Gastrocnemius medialis (tissue), 4 donors: ENCODE data around the gene SCLY. TPM values are rescaled to one million over a fixed set of nuclear protein-coding genes. Genes with fewer than 3 reads are reported as not detected.

Experiments
- ATAC-seq, 2 donors: fragments of 150-250 bp; one replicate each; pipeline ENCODE4 v1.9.1; 2016
- DNase-seq, 2 donors: peaks; one replicate each; pipeline ENCODE4 v3.0.0-alpha.2; 2019
- H3K27ac ChIP-seq, 4 donors: fragments of 200-600 bp; sonication (generic); 1 replicate in 1 of 4; 2 replicates in 3 of 4; pipeline ENCODE4 v1.5.1; 2016 to 2018; ENCODE audit warnings: mild to moderate bottlenecking in 2 of 4, moderate library complexity in 1 of 4
- H3K27me3 ChIP-seq, 3 donors: fragments of 200-600 bp; sonication (generic) in 2 of 3; 1 replicate in 1 of 3; 2 replicates in 2 of 3; pipeline versions ENCODE4 v1.5.1 to v1.6.0; 2016 to 2019; ENCODE audit warnings: mild to moderate bottlenecking in 1 of 3, moderate library complexity in 1 of 3
- H3K36me3 ChIP-seq, 2 donors: fragments of 200-600 bp; sonication (generic) in 1 of 2; one replicate each; pipeline ENCODE4 v1.5.1; 2017 to 2018
- H3K4me1 ChIP-seq, 2 donors: fragments of 200-600 bp; sonication (generic) in 1 of 2; one replicate each; pipeline ENCODE4 v1.5.1; 2016 to 2017; ENCODE audit warnings: mild to moderate bottlenecking in 2 of 2
- H3K4me3 ChIP-seq, 4 donors: fragments of 200-600 bp; sonication (generic) in 3 of 4; 1 replicate in 1 of 4; 2 replicates in 3 of 4; pipeline ENCODE4 v1.5.1; 2016 to 2019; ENCODE audit warnings: mild to moderate bottlenecking in 2 of 4
- H3K9me3 ChIP-seq, 3 donors: fragments of 200-600 bp; sonication (generic) in 2 of 3; 1 replicate in 1 of 3; 2 replicates in 2 of 3; pipeline ENCODE4 v1.5.1; 2016 to 2019
- CTCF ChIP-seq, 5 experiments: fragments of 450-650 bp in 3 of 5; fragments of 200-600 bp in 2 of 5; sonication (generic) in 2 of 5; IDR thresholded peaks in 4 of 5; conservative IDR thresholded peaks in 1 of 5; 1 replicate in 4 of 5; 2 replicates in 1 of 5; pipeline ENCODE4 v1.5.1; 2016 to 2019; ENCODE audit warnings: antibody characterized with exemption in 5 of 5, mild to moderate bottlenecking in 3 of 5, moderate library complexity in 3 of 5
- POLR2A ChIP-seq, 2 donors: fragments of 450-650 bp; IDR thresholded peaks; one replicate each; pipeline ENCODE4 v1.6.1; 2017; ENCODE audit warnings: antibody characterized with exemption in 2 of 2, mild to moderate bottlenecking in 2 of 2, moderate library complexity in 2 of 2
- in situ Hi-C, 4 donors: fragments of 200-750 bp; cut with MboI; loops; one replicate each; pipeline versions ENCODE4 v1.15.0 to v1.8.0; 2017; ENCODE audit warnings: low sequenced_read_pairs in 4 of 4
- intact Hi-C: fragments of 100-400 bp; cut with DNase I; formaldehyde crosslinking; loops from one replicate; pipeline ENCODE4 v1.15.1; 2023; ENCODE audit warnings: low total_unique reads
- total RNA-seq, 4 donors: library from RNA; depleted of rRNA; stranded (reverse); fragments of >200 nt; gene quantifications; one replicate each; pipeline versions ENCODE4 v1.1.0 to v1.2.3, GENCODE V29; 2016

Gene SCLY
- total RNA-seq, 4 donors from 2014 or later: 3.3 to 9.7 (median 5.6) TPM

GRCh38 chr2:238103465-238104225 lies 42.8 kb downstream of the SCLY start:
- no peak for ATAC-seq
- Histone ChIP-seq H3K4me3 (no peak overlapping the region), H3K36me3 (no peaks in the 10 kb centered on the region), H3K27ac (no peak overlapping the region), H3K9me3 (no peaks in the 10 kb centered on the region), H3K27me3 (no peaks in the 10 kb centered on the region), H3K4me1 (peaks cover 0 to 3% of the 10 kb centered on the region in 2 donors)
- in situ Hi-C loops: no loop called here
- TF ChIP-seq POLR2A (IDR thresholded peaks at IDR 0.05): no peak
- no peak for TF ChIP-seq CTCF (IDR thresholded peaks at IDR 0.05 in 4 of 5, conservative IDR thresholded peaks at IDR 0.05 in 1 of 5)
- intact Hi-C loops: no loop called here
- DNase-seq: no peak

GRCh38 chr2:238104226-238104690 lies 43.5 kb downstream of the SCLY start:
- peaks cover 6 to 8% of the 10 kb centered on the region in 2 donors for H3K4me1 ChIP-seq
- no peak overlapping the region for H3K27ac ChIP-seq
- H3K9me3 ChIP-seq: no peaks in the 10 kb centered on the region
- H3K27me3 ChIP-seq: no peaks in the 10 kb centered on the region
- in situ Hi-C loops (no loop called here), intact Hi-C loops (no loop called here)
- ATAC-seq: no peak
- H3K4me3 ChIP-seq: no peak overlapping the region
- no peak for TF ChIP-seq CTCF (IDR thresholded peaks at IDR 0.05 in 4 of 5, conservative IDR thresholded peaks at IDR 0.05 in 1 of 5)
- TF ChIP-seq POLR2A (IDR thresholded peaks at IDR 0.05): no peak
- no peak for DNase-seq
- no peaks in the 10 kb centered on the region for H3K36me3 ChIP-seq

GRCh38 chr2:238104691-238105371 lies 44.0 kb downstream of the SCLY start:
- in situ Hi-C loops (no loop called here), intact Hi-C loops (no loop called here)
- Histone ChIP-seq H3K4me3 (no peak overlapping the region), H3K9me3 (no peaks in the 10 kb centered on the region), H3K27ac (no peak overlapping the region), H3K4me1 (peaks cover 6 to 8% of the 10 kb centered on the region in 2 donors), H3K27me3 (no peaks in the 10 kb centered on the region), H3K36me3 (no peaks in the 10 kb centered on the region)
- TF ChIP-seq POLR2A (IDR thresholded peaks at IDR 0.05): no peak
- no peak for TF ChIP-seq CTCF (IDR thresholded peaks at IDR 0.05 in 4 of 5, conservative IDR thresholded peaks at IDR 0.05 in 1 of 5)
- DNase-seq: no peak
- no peak for ATAC-seq

DNA sequence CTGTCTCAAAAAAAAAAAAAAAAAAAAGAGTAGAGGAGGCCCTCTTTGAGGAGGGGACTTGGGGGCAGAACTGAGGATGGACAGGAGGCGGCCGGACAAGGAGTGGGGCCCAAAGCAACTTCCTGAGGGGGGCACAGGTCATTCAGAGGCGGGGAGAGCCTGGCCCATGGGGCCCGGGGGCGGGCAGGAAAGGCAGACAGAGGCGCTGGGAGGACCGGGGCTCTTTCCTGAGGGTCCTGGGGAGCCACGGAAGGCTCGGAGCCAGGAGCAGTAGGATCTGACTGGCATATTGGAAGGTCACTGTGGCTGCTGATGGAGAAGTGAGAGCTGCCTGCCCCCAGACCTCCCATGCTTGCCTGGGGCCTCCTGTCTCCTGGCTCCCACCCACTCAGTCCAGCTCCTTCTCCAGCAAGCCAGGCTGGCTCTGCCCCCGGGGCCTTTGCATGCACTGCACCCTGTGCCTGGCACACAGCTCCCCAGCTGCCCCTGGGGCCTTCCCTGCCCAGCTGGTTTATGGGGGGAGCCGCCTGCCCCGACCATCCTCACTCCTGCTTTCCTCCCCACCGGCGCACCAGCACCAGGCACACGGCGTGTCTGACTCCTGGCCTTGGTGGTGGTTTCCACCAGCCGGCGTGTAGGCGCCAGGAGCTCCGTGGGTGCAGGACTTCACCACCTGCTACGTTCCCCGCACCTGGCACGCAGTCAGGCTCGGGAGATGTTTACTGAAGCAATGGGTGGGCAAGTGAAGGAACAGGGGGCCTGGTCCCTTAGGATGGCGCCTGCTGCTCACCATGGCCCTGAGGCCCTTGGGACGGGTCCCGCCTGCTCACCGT lies 44.9 kb downstream of the SCLY start:
- H3K27ac ChIP-seq: no peak overlapping the region
- no peaks in the 10 kb centered on the region for H3K9me3 ChIP-seq
- no peak for ATAC-seq
- TF ChIP-seq POLR2A (IDR thresholded peaks at IDR 0.05) (no peak), CTCF (IDR thresholded peaks at IDR 0.05 in 4 of 5, conservative IDR thresholded peaks at IDR 0.05 in 1 of 5) (no peak)
- no peak overlapping the region for H3K4me3 ChIP-seq
- DNase-seq: peak in 1 of 2 donors; percentile 7
- no peaks in the 10 kb centered on the region for H3K36me3 ChIP-seq
- in situ Hi-C loops (no loop called here), intact Hi-C loops (no loop called here)
- peaks cover 6 to 8% of the 10 kb centered on the region in 2 donors for H3K4me1 ChIP-seq
- no peaks in the 10 kb centered on the region for H3K27me3 ChIP-seq
